K562 (cell line): ENCODE measurements around the gene POLR3A. TPM values are rescaled to one million over a fixed set of nuclear protein-coding genes. Genes with fewer than 3 reads are reported as not detected.

ENCODE experiments used
- EHMT2 ChIP-seq: fragments of 450-650 bp; IDR thresholded peaks from 2 replicates; pipeline ENCODE4 v1.6.1; 2018; ENCODE audit warnings: antibody characterized with exemption
- FOXK1 ChIP-seq: sonication (generic); formaldehyde crosslinking; IDR thresholded peaks from 2 replicates; pipeline ENCODE4 v1.8.0; 2022; ENCODE audit warnings: missing genetic modification reagents, mild to moderate bottlenecking, borderline replicate concordance
- HCFC1 ChIP-seq: IDR thresholded peaks from 2 replicates; pipeline ENCODE4 v1.6.1; 2012; ENCODE audit warnings: low read depth, low read length, improper control_type of control experiment
- HDAC1 ChIP-seq, 2 experiments: fragments of 450-650 bp; IDR thresholded peaks; 2 replicates each; pipeline ENCODE4 v1.6.1; 2016 to 2017; ENCODE audit warnings: inconsistent platforms in 1 of 2, mild to moderate bottlenecking in 1 of 2, moderate library complexity in 1 of 2
- JUND ChIP-seq, 2 experiments: IDR thresholded peaks; 2 replicates in 1 of 2; 3 replicates in 1 of 2; pipeline ENCODE4 v1.6.1; 2011; ENCODE audit warnings: borderline replicate concordance in 2 of 2, low read depth in 2 of 2, low read length in 2 of 2, improper control_type of control experiment in 1 of 2, missing biosample characterization in 1 of 2, missing genetic modification characterization in 1 of 2, missing genetic modification reagents in 1 of 2
- KLF16 ChIP-seq: IDR thresholded peaks from 2 replicates; pipeline ENCODE4 v1.6.1; 2016; ENCODE audit warnings: antibody characterized with exemption
- MBD2 ChIP-seq: sonication (generic); IDR thresholded peaks from 2 replicates; pipeline ENCODE4 v1.6.1; 2016; ENCODE audit warnings: low read depth, borderline replicate concordance
- MCM7 ChIP-seq, 2 experiments: fragments of 450-650 bp; IDR thresholded peaks; 2 replicates each; pipeline ENCODE4 v1.6.1; 2016 to 2018
- MED1 ChIP-seq: sonication (generic); formaldehyde crosslinking; IDR thresholded peaks from 2 replicates; pipeline ENCODE4 v1.8.1; 2023; ENCODE audit warnings: missing genetic modification reagents, borderline replicate concordance
- MXI1 ChIP-seq: IDR thresholded peaks from 2 replicates; pipeline ENCODE4 v1.6.1; 2011; ENCODE audit warnings: low read depth, mild to moderate bottlenecking, improper control_type of control experiment, low read length
- MYBL2 ChIP-seq, 2 experiments: fragments of 450-650 bp in 1 of 2; sonication (generic) in 1 of 2; formaldehyde crosslinking in 1 of 2; IDR thresholded peaks; 2 replicates each; pipeline versions ENCODE4 v1.6.1 to v1.8.1; 2017 to 2022; ENCODE audit warnings: borderline replicate concordance in 1 of 2, inconsistent platforms in 1 of 2, low read depth in 1 of 2, mild to moderate bottlenecking in 1 of 2, missing genetic modification reagents in 1 of 2, moderate library complexity in 1 of 2
- SAFB ChIP-seq: fragments of 200-400 bp; formaldehyde crosslinking; IDR thresholded peaks from 2 replicates; pipeline ENCODE4 v1.6.1; 2017; ENCODE audit warnings: low read depth, low read length, borderline replicate concordance
- SMAD1 ChIP-seq: fragments of 150-350 bp; IDR thresholded peaks from 2 replicates; pipeline ENCODE4 v1.6.1; 2014; ENCODE audit warnings: low read length, low read depth; ENCODE audit not compliant: partially characterized antibody
- SNAPC5 ChIP-seq: fragments of 250-450 bp; sonication (Bioruptor Pico); IDR thresholded peaks from 2 replicates; pipeline ENCODE4 v1.8.0; 2021; ENCODE audit warnings: moderate library complexity, mild to moderate bottlenecking, inconsistent platforms
- SRSF1 ChIP-seq: fragments of 200-400 bp; formaldehyde crosslinking; IDR thresholded peaks from 2 replicates; pipeline ENCODE4 v1.6.1; 2017; ENCODE audit warnings: mild to moderate bottlenecking, low read depth, low read length, moderate library complexity
- SRSF7 ChIP-seq: fragments of 200-400 bp; formaldehyde crosslinking; optimal IDR thresholded peaks from 2 replicates; pipeline ENCODE3; 2017; ENCODE audit warnings: mild to moderate bottlenecking, low read depth, low read length
- ZFP91 ChIP-seq: sonication (generic); formaldehyde crosslinking; IDR thresholded peaks from 2 replicates; pipeline ENCODE4 v1.8.0; 2022; ENCODE audit warnings: mild to moderate bottlenecking, missing genetic modification reagents
- ZNF764 ChIP-seq: fragments of 250-450 bp; sonication (Bioruptor Pico); IDR thresholded peaks from 2 replicates; pipeline ENCODE4 v1.4.0; 2020; ENCODE audit warnings: low read depth, mild to moderate bottlenecking, moderate library complexity
- polyA plus RNA-seq, 8 experiments: library from polyadenylated mRNA; depleted of rRNA in 4 of 8; stranded (reverse) in 5 of 8; unstranded in 3 of 8; fragments of >200 nt; fragmentation: Nextera tagmentation in 2 of 8; fragmentation: Illumina TruSeq in 1 of 8; extraction: Ambion mirVana in 2 of 8; extraction: Trizol in 1 of 8; gene quantifications; 2 replicates each; pipeline versions ENCODE4 v1.2.1 to v1.2.3, GENCODE V29; 2011 to 2014; ENCODE audit warnings: inconsistent platforms in 1 of 8, missing spikeins in 1 of 8
- total RNA-seq, 7 experiments: library from RNA; depleted of rRNA in 6 of 7; stranded (reverse); fragments of >200 nt in 6 of 7; fragmentation: Illumina TruSeq in 2 of 7; extraction: Trizol in 2 of 7; gene quantifications; 2 replicates each; pipeline versions ENCODE4 v1.2.1 to v1.2.3, GENCODE V29; 2011 to 2021; ENCODE audit warnings: low replicate concordance in 1 of 7
- TF ChIP-seq, protein P1 (sequence below): fragments of 450-650 bp; formaldehyde crosslinking; IDR thresholded peaks from 2 replicates; pipeline ENCODE4 v1.4.0; 2020; ENCODE audit warnings: mild to moderate bottlenecking, mixed read lengths
- TF ChIP-seq, protein P2 (sequence below): fragments of 450-650 bp; formaldehyde crosslinking; conservative IDR thresholded peaks from 2 replicates; pipeline ENCODE4 v1.4.0; 2022; ENCODE audit warnings: mild to moderate bottlenecking, missing genetic modification characterization
- TF ChIP-seq, protein P3 (sequence below): fragments of 450-650 bp; formaldehyde crosslinking; IDR thresholded peaks from 2 replicates; pipeline ENCODE4 v1.4.0; 2022; ENCODE audit warnings: missing genetic modification characterization
- TF ChIP-seq, protein P4 (sequence below), 2 experiments: fragments of 450-650 bp in 1 of 2; sonication (generic) in 1 of 2; formaldehyde crosslinking; conservative IDR thresholded peaks; 2 replicates each; pipeline versions ENCODE4 v1.4.0 to v1.8.1; 2020 to 2022; ENCODE audit warnings: mild to moderate bottlenecking in 1 of 2, missing genetic modification reagents in 1 of 2

POLR3A gene
- total and polyA plus RNA-seq, 9 of the 15 experiments (the other 6 are each of a cell fraction or from before 2014, with no cell fraction given): 14.9 to 37.0 (median 26.7) TPM

DNA sequence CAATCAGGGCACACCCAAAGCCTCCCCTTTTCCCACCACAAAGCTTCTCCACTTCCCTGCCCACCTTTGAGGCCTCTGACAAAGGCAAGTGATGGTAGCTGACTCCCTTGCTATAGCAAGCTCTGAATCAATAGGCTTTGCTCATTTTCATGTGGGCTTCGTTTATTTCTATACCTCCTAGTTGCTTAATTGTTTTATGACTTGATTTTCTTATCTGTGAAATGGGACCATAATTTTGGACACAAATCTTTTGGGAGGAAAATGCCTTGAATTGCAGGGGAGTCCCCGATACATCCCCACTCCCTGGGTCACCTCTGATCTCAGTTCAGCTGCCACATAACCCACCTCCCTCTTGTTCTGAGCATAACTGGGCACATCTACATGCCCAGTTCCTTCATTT is 89.1 kb downstream of the POLR3A start (continued):
- no peak for TF ChIP-seq ZFP91 (CRISPR knock-in tag)
- TF ChIP-seq, protein P1, sequence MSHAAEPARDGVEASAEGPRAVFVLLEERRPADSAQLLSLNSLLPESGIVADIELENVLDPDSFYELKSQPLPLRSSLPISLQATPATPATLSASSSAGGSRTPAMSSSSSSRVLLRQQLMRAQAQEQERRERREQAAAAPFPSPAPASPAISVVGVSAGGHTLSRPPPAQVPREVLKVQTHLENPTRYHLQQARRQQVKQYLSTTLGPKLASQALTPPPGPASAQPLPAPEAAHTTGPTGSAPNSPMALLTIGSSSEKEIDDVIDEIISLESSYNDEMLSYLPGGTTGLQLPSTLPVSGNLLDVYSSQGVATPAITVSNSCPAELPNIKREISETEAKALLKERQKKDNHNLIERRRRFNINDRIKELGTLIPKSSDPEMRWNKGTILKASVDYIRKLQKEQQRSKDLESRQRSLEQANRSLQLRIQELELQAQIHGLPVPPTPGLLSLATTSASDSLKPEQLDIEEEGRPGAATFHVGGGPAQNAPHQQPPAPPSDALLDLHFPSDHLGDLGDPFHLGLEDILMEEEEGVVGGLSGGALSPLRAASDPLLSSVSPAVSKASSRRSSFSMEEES (CRISPR knock-in tag): no peak
- TF ChIP-seq, protein P2, sequence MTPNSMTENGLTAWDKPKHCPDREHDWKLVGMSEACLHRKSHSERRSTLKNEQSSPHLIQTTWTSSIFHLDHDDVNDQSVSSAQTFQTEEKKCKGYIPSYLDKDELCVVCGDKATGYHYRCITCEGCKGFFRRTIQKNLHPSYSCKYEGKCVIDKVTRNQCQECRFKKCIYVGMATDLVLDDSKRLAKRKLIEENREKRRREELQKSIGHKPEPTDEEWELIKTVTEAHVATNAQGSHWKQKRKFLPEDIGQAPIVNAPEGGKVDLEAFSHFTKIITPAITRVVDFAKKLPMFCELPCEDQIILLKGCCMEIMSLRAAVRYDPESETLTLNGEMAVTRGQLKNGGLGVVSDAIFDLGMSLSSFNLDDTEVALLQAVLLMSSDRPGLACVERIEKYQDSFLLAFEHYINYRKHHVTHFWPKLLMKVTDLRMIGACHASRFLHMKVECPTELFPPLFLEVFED (CRISPR knock-in tag): no peak
- TF ChIP-seq, protein P3, sequence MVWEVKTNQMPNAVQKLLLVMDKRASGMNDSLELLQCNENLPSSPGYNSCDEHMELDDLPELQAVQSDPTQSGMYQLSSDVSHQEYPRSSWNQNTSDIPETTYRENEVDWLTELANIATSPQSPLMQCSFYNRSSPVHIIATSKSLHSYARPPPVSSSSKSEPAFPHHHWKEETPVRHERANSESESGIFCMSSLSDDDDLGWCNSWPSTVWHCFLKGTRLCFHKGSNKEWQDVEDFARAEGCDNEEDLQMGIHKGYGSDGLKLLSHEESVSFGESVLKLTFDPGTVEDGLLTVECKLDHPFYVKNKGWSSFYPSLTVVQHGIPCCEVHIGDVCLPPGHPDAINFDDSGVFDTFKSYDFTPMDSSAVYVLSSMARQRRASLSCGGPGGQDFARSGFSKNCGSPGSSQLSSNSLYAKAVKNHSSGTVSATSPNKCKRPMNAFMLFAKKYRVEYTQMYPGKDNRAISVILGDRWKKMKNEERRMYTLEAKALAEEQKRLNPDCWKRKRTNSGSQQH: no peak
- no peak for TF ChIP-seq FOXK1 (CRISPR knock-in tag)
- no peak for TF ChIP-seq JUND (IDR thresholded peaks at IDR 0.05; ENCODE audit: borderline replicate concordance, low read depth, low read length)
- TF ChIP-seq JUND (tag; IDR thresholded peaks at IDR 0.05; ENCODE audit: borderline replicate concordance, low read depth, low read length): no peak
- TF ChIP-seq MBD2: no peak
- TF ChIP-seq ZNF764 (CRISPR knock-in tag): no peak
- no peak for TF ChIP-seq MYBL2 (IDR thresholded peaks at IDR 0.05; ENCODE audit: low read depth)
- TF ChIP-seq MYBL2 (CRISPR knock-in tag; IDR thresholded peaks at IDR 0.05; ENCODE audit: borderline replicate concordance): no peak
- TF ChIP-seq SRSF7: no peak
- TF ChIP-seq HCFC1: no peak
- no peak for TF ChIP-seq HDAC1 (IDR thresholded peaks at IDR 0.05)
- TF ChIP-seq SNAPC5: no peak
- TF ChIP-seq SAFB: no peak
- no peak for TF ChIP-seq SMAD1
- no peak for TF ChIP-seq MCM7 (IDR thresholded peaks at IDR 0.05)
- TF ChIP-seq MED1: no peak
- no peak for TF ChIP-seq EHMT2
- no peak for TF ChIP-seq MXI1
- no peak for TF ChIP-seq KLF16
- no peak for TF ChIP-seq SRSF1
- TF ChIP-seq, protein P4, sequence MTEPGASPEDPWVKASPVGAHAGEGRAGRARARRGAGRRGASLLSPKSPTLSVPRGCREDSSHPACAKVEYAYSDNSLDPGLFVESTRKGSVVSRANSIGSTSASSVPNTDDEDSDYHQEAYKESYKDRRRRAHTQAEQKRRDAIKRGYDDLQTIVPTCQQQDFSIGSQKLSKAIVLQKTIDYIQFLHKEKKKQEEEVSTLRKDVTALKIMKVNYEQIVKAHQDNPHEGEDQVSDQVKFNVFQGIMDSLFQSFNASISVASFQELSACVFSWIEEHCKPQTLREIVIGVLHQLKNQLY (CRISPR knock-in tag; conservative IDR thresholded peaks at IDR 0.05): no peak
